ENCODE data around the gene IKBKE. TPM values are rescaled to one million over a fixed set of nuclear protein-coding genes. Genes with fewer than 3 reads are reported as not detected.

Gene IKBKE
- total RNA-seq, 1 experiment from 2014 or later: 36.0 TPM

- no peak overlapping the region for H2AFZ ChIP-seq (ENCODE audit: low read length)
- H3K9me3 ChIP-seq (ENCODE audit: low read length): no peaks in the 10 kb centered on the region
- H3K4me3 ChIP-seq (ENCODE audit: low read length): no peak overlapping the region
- no peaks in the 10 kb centered on the region; the same call in 1 of the 2 replicates for H4K20me1 ChIP-seq (ENCODE audit: insufficient read depth, low read depth, low read length)
- no peaks in the 10 kb centered on the region for H3K9me2 ChIP-seq (replicated peaks; ENCODE audit: insufficient read depth, low read length)
- H3K4me1 ChIP-seq (ENCODE audit: low read length): no peaks in the 10 kb centered on the region
- no peak overlapping the region for H3K4me2 ChIP-seq (ENCODE audit: low read depth, low read length, poor library complexity, severe bottlenecking)
- H3K79me2 ChIP-seq (ENCODE audit: low read length): no peaks in the 10 kb centered on the region
- H3K36me3 ChIP-seq (ENCODE audit: insufficient read depth, low read length): no peaks in the 10 kb centered on the region
- no peak overlapping the region for H3K9ac ChIP-seq (ENCODE audit: low read length)
- H3K27me3 ChIP-seq (ENCODE audit: low read length): no peaks in the 10 kb centered on the region
- no peak overlapping the region for H3K27ac ChIP-seq (ENCODE audit: low read length)
- DNase-seq: no peak
Measured at GRCh38 chr1:206516728-206516990, 46.4 kb downstream of the IKBKE start.

GRCh38 chr1:206517784-206518183 lies 47.5 kb downstream of the IKBKE start:
- H3K9me3 ChIP-seq (ENCODE audit: low read length): no peaks in the 10 kb centered on the region
- no peak for DNase-seq
- no peaks in the 10 kb centered on the region for H3K36me3 ChIP-seq (ENCODE audit: insufficient read depth, low read length)
- no peaks in the 10 kb centered on the region; the same call in 1 of the 2 replicates for H4K20me1 ChIP-seq (ENCODE audit: insufficient read depth, low read depth, low read length)
- H3K79me2 ChIP-seq (ENCODE audit: low read length): no peaks in the 10 kb centered on the region
- H3K4me3 ChIP-seq (ENCODE audit: low read length): no peak overlapping the region
- H3K9ac ChIP-seq (ENCODE audit: low read length): no peak overlapping the region
- H3K27me3 ChIP-seq (ENCODE audit: low read length): no peaks in the 10 kb centered on the region
- no peak overlapping the region for H3K27ac ChIP-seq (ENCODE audit: low read length)
- H3K4me2 ChIP-seq (ENCODE audit: low read depth, low read length, poor library complexity, severe bottlenecking): no peak overlapping the region
- no peaks in the 10 kb centered on the region for H3K4me1 ChIP-seq (ENCODE audit: low read length)
- no peak overlapping the region for H2AFZ ChIP-seq (ENCODE audit: low read length)
- H3K9me2 ChIP-seq (replicated peaks; ENCODE audit: insufficient read depth, low read length): no peaks in the 10 kb centered on the region

- H3K4me3 ChIP-seq (ENCODE audit: low read length): no peak overlapping the region
- H3K27me3 ChIP-seq (ENCODE audit: low read length): no peaks in the 10 kb centered on the region
- no peak overlapping the region for H3K4me2 ChIP-seq (ENCODE audit: low read depth, low read length, poor library complexity, severe bottlenecking)
- no peaks in the 10 kb centered on the region; the same call in 1 of the 2 replicates for H4K20me1 ChIP-seq (ENCODE audit: insufficient read depth, low read depth, low read length)
- H3K27ac ChIP-seq (ENCODE audit: low read length): no peak overlapping the region
- H3K9ac ChIP-seq (ENCODE audit: low read length): no peak overlapping the region
- H3K4me1 ChIP-seq (ENCODE audit: low read length): no peaks in the 10 kb centered on the region
- H2AFZ ChIP-seq (ENCODE audit: low read length): no peak overlapping the region
- no peak for DNase-seq
- no peaks in the 10 kb centered on the region for H3K79me2 ChIP-seq (ENCODE audit: low read length)
- H3K36me3 ChIP-seq (ENCODE audit: insufficient read depth, low read length): no peaks in the 10 kb centered on the region
- H3K9me3 ChIP-seq (ENCODE audit: low read length): no peaks in the 10 kb centered on the region
- H3K9me2 ChIP-seq (replicated peaks; ENCODE audit: insufficient read depth, low read length): no peaks in the 10 kb centered on the region
Measured at GRCh38 chr1:206518206-206518605, 47.9 kb downstream of the IKBKE start.

GRCh38 chr1:206518743-206519142 lies 48.5 kb downstream of the IKBKE start:
- H2AFZ ChIP-seq (ENCODE audit: low read length): no peak overlapping the region
- no peaks in the 10 kb centered on the region; the same call in 1 of the 2 replicates for H4K20me1 ChIP-seq (ENCODE audit: insufficient read depth, low read depth, low read length)
- no peaks in the 10 kb centered on the region for H3K79me2 ChIP-seq (ENCODE audit: low read length)
- no peak overlapping the region for H3K4me3 ChIP-seq (ENCODE audit: low read length)
- no peak overlapping the region for H3K27ac ChIP-seq (ENCODE audit: low read length)
- no peaks in the 10 kb centered on the region for H3K36me3 ChIP-seq (ENCODE audit: insufficient read depth, low read length)
- no peaks in the 10 kb centered on the region for H3K4me1 ChIP-seq (ENCODE audit: low read length)
- no peaks in the 10 kb centered on the region for H3K9me3 ChIP-seq (ENCODE audit: low read length)
- no peak overlapping the region for H3K9ac ChIP-seq (ENCODE audit: low read length)
- no peaks in the 10 kb centered on the region for H3K27me3 ChIP-seq (ENCODE audit: low read length)
- no peak overlapping the region for H3K4me2 ChIP-seq (ENCODE audit: low read depth, low read length, poor library complexity, severe bottlenecking)
- DNase-seq: no peak
- H3K9me2 ChIP-seq (replicated peaks; ENCODE audit: insufficient read depth, low read length): no peaks in the 10 kb centered on the region

GRCh38 chr1:206521127-206521526 lies 50.9 kb downstream of the IKBKE start:
- peaks cover 3% of the 10 kb centered on the region for H3K4me1 ChIP-seq (ENCODE audit: low read length)
- H3K9me3 ChIP-seq (ENCODE audit: low read length): no peaks in the 10 kb centered on the region
- H3K79me2 ChIP-seq (ENCODE audit: low read length): no peaks in the 10 kb centered on the region
- H3K9ac ChIP-seq (ENCODE audit: low read length): no peak overlapping the region
- H3K9me2 ChIP-seq (replicated peaks; ENCODE audit: insufficient read depth, low read length): no peaks in the 10 kb centered on the region
- no peak for DNase-seq
- H3K4me2 ChIP-seq (ENCODE audit: low read depth, low read length, poor library complexity, severe bottlenecking): no peak overlapping the region
- H4K20me1 ChIP-seq (ENCODE audit: insufficient read depth, low read depth, low read length): no peaks in the 10 kb centered on the region
- no peaks in the 10 kb centered on the region for H3K27me3 ChIP-seq (ENCODE audit: low read length)
- H2AFZ ChIP-seq (ENCODE audit: low read length): no peak overlapping the region
- no peak overlapping the region for H3K4me3 ChIP-seq (ENCODE audit: low read length)
- H3K27ac ChIP-seq (ENCODE audit: low read length): no peak overlapping the region
- no peaks in the 10 kb centered on the region for H3K36me3 ChIP-seq (ENCODE audit: insufficient read depth, low read length)

- no peak for DNase-seq
- Histone ChIP-seq H4K20me1 (ENCODE audit: insufficient read depth, low read depth, low read length) (no peaks in the 10 kb centered on the region), H3K4me2 (ENCODE audit: low read depth, low read length, poor library complexity, severe bottlenecking) (no peak overlapping the region), H3K4me3 (ENCODE audit: low read length) (no peak overlapping the region), H3K36me3 (ENCODE audit: insufficient read depth, low read length) (no peaks in the 10 kb centered on the region), H3K9me3 (ENCODE audit: low read length) (no peaks in the 10 kb centered on the region), H2AFZ (ENCODE audit: low read length) (no peak overlapping the region), H3K9me2 (replicated peaks; ENCODE audit: insufficient read depth, low read length) (no peaks in the 10 kb centered on the region), H3K27ac (ENCODE audit: low read length) (no peak overlapping the region), H3K4me1 (ENCODE audit: low read length) (peaks cover 10% of the 10 kb centered on the region), H3K79me2 (ENCODE audit: low read length) (no peaks in the 10 kb centered on the region), H3K27me3 (ENCODE audit: low read length) (no peaks in the 10 kb centered on the region), H3K9ac (ENCODE audit: low read length) (no peak overlapping the region)
Measured at GRCh38 chr1:206521694-206522402, 51.6 kb downstream of the IKBKE start.

- no peaks in the 10 kb centered on the region for H3K79me2 ChIP-seq (ENCODE audit: low read length)
- no peak overlapping the region for H3K9ac ChIP-seq (ENCODE audit: low read length)
- H3K4me2 ChIP-seq (ENCODE audit: low read depth, low read length, poor library complexity, severe bottlenecking): no peak overlapping the region
- no peaks in the 10 kb centered on the region for H3K36me3 ChIP-seq (ENCODE audit: insufficient read depth, low read length)
- no peak for DNase-seq
- H3K4me3 ChIP-seq (ENCODE audit: low read length): no peak overlapping the region
- H3K27me3 ChIP-seq (ENCODE audit: low read length): no peaks in the 10 kb centered on the region
- no peaks in the 10 kb centered on the region for H4K20me1 ChIP-seq (ENCODE audit: insufficient read depth, low read depth, low read length)
- no peak overlapping the region for H3K27ac ChIP-seq (ENCODE audit: low read length)
- H3K4me1 ChIP-seq (ENCODE audit: low read length): peaks cover 14% of the 10 kb centered on the region
- no peaks in the 10 kb centered on the region for H3K9me3 ChIP-seq (ENCODE audit: low read length)
- no peaks in the 10 kb centered on the region for H3K9me2 ChIP-seq (replicated peaks; ENCODE audit: insufficient read depth, low read length)
- no peak overlapping the region; the same call in 1 of the 2 replicates for H2AFZ ChIP-seq (ENCODE audit: low read length)
Measured at GRCh38 chr1:206524739-206525364, 54.6 kb downstream of the IKBKE start.

- no peaks in the 10 kb centered on the region for H3K9me3 ChIP-seq (ENCODE audit: low read length)
- H2AFZ ChIP-seq (ENCODE audit: low read length): no peak overlapping the region
- H3K4me1 ChIP-seq (ENCODE audit: low read length): peaks cover 14% of the 10 kb centered on the region
- H3K79me2 ChIP-seq (ENCODE audit: low read length): no peaks in the 10 kb centered on the region
- no peaks in the 10 kb centered on the region for H3K27me3 ChIP-seq (ENCODE audit: low read length)
- no peak overlapping the region for H3K27ac ChIP-seq (ENCODE audit: low read length)
- H3K9ac ChIP-seq (ENCODE audit: low read length): no peak overlapping the region
- H3K4me3 ChIP-seq (ENCODE audit: low read length): no peak overlapping the region
- no peaks in the 10 kb centered on the region for H3K9me2 ChIP-seq (replicated peaks; ENCODE audit: insufficient read depth, low read length)
- peak overlapping the region; percentile 15 for H3K4me2 ChIP-seq (ENCODE audit: low read depth, low read length, poor library complexity, severe bottlenecking)
- peak; percentile 45 for DNase-seq
- no peaks in the 10 kb centered on the region for H3K36me3 ChIP-seq (ENCODE audit: insufficient read depth, low read length)
- H4K20me1 ChIP-seq (ENCODE audit: insufficient read depth, low read depth, low read length): no peaks in the 10 kb centered on the region
Measured at GRCh38 chr1:206526064-206526911, 56.0 kb downstream of the IKBKE start.

Data from Karpas-422 (cell line).